HG03108 (cell line): ENCODE results near the gene CEP70.
"Not testable (repeated sequence)": the region's sequence is repeated elsewhere in the genome, so short reads cannot be mapped to it uniquely, and the experiment has no call there.

Experiments used
- ATAC-seq: cut with Tn5 transposase; IDR thresholded peaks from one replicate; pipeline ENCODE4 v1.9.1; 2021; ENCODE audit warnings: moderate library complexity; ENCODE audit not compliant: unreplicated experiment

The CEP70 gene

GRCh38 chr3:138521445-138521844 lies 72.6 kb downstream of the CEP70 start:
- not testable (repeated sequence) for ATAC-seq

- ATAC-seq = no peak
These were observed 80.8 kb downstream of the CEP70 start for GRCh38 chr3:138513090-138513843.

GRCh38 chr3:138511945-138512344 lies 82.1 kb downstream of the CEP70 start:
- no peak for ATAC-seq

- ATAC-seq = no peak
These were observed 84.5 kb downstream of the CEP70 start for GRCh38 chr3:138509586-138509985.

GRCh38 chr3:138507524-138507923 lies 86.5 kb downstream of the CEP70 start:
- ATAC-seq = no peak

- ATAC-seq = no peak
These were observed 95.1 kb downstream of the CEP70 start for GRCh38 chr3:138498991-138499390.

GRCh38 chr3:138497851-138498250 lies 96.2 kb downstream of the CEP70 start:
- no peak for ATAC-seq

- no peak for ATAC-seq
These were observed 97.0 kb downstream of the CEP70 start for GRCh38 chr3:138497021-138497420.

GRCh38 chr3:138496436-138496835 lies 97.6 kb downstream of the CEP70 start:
- no peak for ATAC-seq

- ATAC-seq = not testable (repeated sequence)
These were observed 98.4 kb downstream of the CEP70 start for GRCh38 chr3:138495638-138496037.

- ATAC-seq = no peak
These were observed 99.5 kb downstream of the CEP70 start for GRCh38 chr3:138494607-138494929.

- ATAC-seq = no peak
These were observed 100.1 kb downstream of the CEP70 start for GRCh38 chr3:138493804-138494606.

GRCh38 chr3:138492980-138493675 lies 100.9 kb downstream of the CEP70 start:
- ATAC-seq = no peak

- no peak for ATAC-seq
These were observed 102.1 kb downstream of the CEP70 start for GRCh38 chr3:138491971-138492370.

GRCh38 chr3:138486580-138486979 lies 107.5 kb downstream of the CEP70 start:
- ATAC-seq = not testable (repeated sequence)

GRCh38 chr3:138484672-138485071 lies 109.4 kb downstream of the CEP70 start:
- not testable (repeated sequence) for ATAC-seq

GRCh38 chr3:138479438-138479863 lies 114.6 kb downstream of the CEP70 start:
- no peak for ATAC-seq

GRCh38 chr3:138477801-138478200 lies 116.3 kb downstream of the CEP70 start:
- ATAC-seq = no peak

- no peak for ATAC-seq
These were observed 116.9 kb downstream of the CEP70 start for GRCh38 chr3:138477120-138477519.

GRCh38 chr3:138476526-138476925 lies 117.5 kb downstream of the CEP70 start:
- no peak for ATAC-seq

GRCh38 chr3:138474163-138474562 lies 119.9 kb downstream of the CEP70 start:
- no peak for ATAC-seq

- no peak for ATAC-seq
These were observed 120.7 kb downstream of the CEP70 start for GRCh38 chr3:138473391-138473790.
